ENCODE data around the gene ANO6.
"Not testable (repeated sequence)": the region's sequence is repeated elsewhere in the genome, so short reads cannot be mapped to it uniquely, and the experiment has no call there.

Gene ANO6

DNA sequence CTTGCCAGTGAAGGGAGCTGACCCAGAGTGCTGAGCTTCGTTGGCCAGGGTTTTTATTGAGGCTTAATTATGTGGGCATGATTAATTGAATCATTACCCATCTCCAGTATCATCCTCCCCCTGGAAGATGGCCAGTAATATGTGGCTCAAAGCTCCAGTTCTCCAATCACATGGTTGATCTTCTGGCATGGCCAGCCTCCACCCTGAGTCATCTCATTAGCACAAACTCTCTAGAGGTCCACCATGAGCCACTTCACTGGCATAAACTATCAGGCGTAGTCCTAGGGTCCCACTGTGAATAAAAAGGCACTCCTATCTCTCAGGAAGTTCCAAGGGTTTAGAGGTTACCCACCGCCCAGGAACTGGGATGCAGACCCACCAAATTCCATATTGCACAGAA lies 135.0 kb downstream of the ANO6 start:
- no peak for DNase-seq (ENCODE audit: low spot score)

DNA sequence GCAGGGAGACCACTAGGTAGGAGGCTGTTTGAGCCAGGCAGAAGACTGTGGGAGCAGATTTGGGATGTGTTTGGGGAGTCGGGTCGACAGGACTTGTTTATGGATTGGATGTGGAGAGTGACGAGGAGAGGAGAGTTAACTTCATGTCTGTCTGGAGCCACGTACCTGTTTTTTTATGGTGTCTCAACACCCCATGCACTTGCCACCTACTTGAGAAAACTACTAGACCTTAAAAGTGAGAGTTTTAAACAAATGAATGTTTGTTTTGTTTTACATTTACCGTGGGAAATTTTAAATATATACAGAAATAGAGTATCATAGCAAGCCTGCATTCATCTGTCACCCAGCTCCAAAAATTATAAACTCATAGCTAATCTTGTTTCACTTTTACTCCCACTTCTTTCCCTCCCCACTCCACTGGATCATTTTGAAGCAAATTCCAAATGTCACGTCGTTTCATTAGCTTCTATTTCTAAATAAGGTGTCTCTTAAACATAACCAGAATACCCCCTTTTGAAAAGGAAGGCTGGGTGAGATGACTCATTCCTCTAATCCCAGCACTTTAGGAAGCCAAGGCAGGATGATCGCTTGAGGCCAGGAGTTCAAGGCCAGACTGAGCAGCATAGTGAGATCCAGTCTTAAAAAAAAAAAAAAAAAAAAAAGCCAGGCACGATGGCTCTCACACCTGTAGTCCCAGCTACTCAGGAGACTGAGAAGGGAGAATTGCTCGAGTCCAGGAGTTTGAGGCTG lies 136.2 kb downstream of the ANO6 start:
- no peak for DNase-seq (ENCODE audit: low spot score)

DNA sequence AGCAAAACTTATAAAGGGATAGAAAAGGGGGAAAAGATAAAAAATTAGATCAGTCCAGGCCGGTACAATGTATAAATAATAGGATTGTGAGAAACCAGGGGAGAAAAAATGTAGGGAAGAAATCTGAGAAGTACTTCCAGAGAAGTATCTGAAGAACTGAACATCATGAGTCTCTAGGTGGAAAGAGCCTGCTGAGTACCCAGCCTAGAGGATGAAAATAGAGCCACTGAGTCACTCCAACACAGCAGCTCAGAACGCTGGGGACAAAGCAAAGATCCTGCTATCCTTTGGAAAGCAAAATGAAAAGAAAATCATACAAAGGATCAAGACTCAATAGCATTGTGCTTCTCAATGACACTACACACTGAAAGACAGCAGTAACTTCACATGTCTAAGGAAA lies 138.0 kb downstream of the ANO6 start:
- DNase-seq (ENCODE audit: low spot score), result no peak

DNA sequence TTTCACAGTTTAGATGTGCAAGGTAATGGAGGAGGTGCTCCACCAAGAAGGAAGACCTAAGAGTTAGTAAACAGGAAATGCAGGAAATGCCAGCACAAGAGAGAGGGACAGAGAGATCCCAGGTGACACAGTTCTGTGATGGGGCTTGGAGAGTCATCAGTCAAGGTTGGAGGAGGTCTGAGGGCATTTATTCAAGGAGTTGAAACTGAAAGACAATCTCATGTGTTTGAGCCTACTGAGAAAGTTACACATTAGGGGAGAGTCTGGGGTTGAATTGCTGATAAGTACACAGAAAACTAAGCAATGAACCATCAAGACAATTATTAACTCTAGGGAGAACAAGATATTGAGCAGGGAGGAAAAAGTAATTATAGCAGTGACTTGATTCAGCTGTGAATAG lies 138.5 kb downstream of the ANO6 start:
- no peak for DNase-seq (ENCODE audit: low spot score)

DNA sequence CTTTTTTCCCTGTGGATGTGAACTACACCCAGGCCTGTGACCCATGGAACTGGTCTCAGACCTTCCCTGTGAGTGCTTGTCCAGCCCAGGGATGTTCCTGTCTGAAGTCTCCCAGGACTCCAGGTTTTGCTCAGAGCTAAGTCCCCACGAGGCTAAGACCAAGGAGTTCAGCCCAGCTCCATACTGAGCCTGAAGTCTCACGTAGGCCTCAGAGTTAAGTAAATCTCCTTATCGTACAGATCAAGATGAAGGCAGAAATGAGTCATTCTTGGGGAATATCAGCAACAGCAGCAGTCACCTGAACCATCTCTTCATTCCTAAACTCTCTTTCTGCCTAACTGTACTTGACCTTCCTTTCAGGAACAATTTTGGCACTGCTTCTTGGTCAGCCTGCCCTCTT lies 139.8 kb downstream of the ANO6 start:
- DNase-seq (ENCODE audit: low spot score), result no peak

DNA sequence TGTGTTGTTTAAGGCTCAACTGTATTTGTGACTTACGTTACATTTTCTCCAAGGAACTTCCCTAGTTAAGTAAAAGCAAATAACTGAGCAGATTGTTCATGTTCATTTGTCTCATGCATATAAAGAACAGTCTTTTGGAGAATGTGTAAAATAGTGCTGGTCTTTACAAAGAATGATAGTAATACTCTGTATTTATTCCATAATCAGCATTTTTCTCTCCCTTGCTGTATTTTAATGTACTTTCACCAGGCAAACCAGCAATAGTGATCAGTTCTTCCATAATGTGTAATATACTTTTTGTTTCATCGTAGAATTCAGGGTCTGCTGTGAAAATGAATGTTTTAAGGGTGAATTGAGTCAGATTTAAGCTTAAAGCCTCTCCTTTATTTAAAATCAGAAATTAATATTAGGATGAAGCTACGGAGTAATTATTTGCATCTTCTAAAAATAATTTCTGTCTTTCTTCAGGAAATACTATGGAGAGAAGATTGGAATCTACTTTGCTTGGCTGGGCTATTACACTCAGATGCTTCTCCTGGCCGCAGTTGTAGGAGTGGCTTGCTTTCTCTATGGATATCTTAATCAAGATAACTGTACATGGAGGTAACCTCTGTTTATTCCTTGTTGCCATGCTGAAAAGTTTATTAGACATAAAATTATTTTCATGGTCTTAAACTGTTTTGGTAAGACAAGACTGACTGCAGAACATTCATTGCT lies 141.1 kb downstream of the ANO6 start:
- no peak for DNase-seq (ENCODE audit: low spot score)

DNA sequence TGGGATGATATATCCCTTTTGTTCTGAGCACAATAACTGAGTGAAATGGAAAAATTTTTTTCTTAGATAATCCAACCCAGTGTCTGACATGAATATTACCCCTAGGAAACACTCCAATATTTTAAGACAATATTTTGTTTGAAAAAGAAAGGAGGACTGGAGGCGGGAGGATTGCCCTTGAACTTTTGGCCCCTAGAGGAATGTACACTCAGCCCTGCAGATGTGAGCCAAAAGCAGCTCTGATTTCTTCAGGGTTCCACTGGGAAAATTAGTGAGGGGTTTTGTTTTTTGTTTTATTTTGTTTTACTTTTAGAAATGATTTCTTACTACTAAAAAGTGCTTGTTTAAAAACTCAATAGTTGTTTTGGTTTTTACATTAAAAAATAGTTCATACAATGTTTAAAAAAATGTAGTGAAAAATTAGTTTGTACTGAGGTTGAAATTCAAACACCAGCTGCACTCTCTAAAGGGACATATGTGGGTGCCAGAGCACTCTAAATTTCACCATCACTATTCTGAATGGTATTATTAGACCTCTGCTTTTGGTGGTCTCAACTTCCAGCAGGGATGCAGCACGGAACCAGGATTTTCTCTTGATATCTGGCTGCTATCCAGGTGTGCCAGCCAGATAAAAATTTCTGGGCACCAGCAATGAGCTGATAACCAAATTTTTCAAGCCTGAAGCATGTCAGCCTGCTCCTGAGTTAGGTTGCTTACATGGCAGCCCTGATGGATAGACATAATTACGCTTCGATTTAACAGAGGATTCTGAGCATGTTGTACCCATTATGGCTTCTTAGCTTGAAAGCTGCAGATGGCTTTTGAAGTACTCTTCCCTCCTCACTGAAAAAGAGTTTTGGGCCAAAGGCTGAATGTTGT lies 141.9 kb downstream of the ANO6 start:
- DNase-seq (ENCODE audit: low spot score), result no peak

DNA sequence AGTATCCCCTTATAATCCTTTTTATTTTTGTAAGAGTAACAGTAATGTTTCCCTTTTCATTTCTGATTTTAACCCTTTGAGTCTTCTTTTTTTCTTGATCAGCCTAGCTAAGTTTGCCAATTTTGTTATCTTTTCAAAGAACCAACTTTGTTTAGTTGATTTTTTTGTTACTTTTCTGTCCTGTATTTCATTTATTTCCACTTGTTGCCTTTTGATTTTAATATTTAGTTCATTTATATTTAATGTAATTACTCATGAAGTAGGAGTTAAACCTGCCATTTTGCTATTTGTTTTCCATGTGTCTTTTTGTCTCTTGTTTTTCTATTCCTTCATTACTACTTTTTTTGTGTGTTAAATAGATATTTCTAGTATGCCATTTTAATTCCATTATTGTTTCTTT lies 146.4 kb downstream of the ANO6 start:
- DNase-seq (ENCODE audit: low spot score), result no peak

DNA sequence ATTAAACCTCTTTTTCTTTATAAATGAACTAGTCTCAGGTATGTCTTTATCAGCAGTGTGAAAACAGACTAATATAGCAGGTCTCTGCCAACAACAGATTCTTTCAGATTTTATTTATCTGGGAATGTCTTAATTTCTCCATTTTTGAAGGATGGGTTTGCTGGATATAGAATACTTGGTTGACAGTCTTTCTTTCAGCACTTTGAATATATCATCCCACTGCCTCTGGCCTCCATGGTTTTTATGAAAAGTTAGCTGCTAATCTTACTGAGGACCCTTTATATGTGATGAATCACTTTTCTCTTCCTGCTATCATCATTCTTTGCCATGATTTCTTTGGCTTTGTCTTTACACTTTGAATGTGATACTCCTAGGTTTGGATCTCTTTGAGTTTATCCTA lies 148.0 kb downstream of the ANO6 start:
- DNase-seq (ENCODE audit: low spot score), result no peak

DNA sequence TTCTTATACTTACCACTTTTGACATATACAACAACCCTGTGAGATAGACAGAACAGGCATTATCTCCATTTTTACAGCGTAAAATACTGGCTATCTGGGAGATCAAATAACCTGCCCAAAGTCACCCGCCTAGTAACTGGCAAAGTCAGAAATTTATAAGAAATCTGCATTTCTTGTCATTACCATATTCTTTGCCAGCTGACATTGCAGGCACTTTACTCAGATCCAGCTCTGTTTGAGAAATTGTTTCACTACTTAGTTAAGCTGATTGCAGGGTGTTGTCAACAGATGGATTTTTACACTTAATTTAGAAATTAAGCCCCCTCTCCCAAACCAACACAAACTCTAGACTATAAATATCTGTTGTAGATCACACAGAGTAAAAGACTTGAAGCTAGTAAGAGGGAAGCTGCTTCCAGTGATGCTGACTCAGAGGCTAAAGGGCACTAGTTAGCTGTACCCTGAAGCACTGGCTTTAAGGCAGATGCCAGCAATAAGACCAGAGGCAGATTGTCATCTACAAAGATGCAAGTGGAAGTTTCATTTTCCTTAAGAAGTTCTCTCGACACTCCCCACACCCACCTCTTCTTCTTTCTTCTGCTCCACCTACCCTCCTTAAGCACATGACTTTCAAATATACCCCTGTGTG lies 153.1 kb downstream of the ANO6 start:
- no peak for DNase-seq (ENCODE audit: low spot score)

DNA sequence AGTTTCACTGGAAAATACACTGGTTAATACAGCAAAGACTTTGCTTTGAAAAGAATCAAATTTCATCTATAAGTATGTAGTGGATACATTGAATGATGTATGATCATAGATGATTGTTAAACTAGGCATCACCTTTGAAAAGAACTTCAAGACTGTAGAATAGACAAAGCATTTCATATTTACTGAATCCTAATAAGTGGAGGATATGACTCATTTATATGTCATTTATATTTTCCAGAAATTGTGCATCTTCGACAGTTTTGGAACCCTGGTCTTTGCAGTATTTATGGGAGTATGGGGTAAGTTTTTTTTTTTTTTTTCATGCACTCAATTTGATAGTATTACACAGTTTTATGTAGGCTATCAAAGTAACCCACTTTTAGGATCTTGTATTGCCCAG lies 161.9 kb downstream of the ANO6 start:
- no peak for DNase-seq (ENCODE audit: low spot score)

DNA sequence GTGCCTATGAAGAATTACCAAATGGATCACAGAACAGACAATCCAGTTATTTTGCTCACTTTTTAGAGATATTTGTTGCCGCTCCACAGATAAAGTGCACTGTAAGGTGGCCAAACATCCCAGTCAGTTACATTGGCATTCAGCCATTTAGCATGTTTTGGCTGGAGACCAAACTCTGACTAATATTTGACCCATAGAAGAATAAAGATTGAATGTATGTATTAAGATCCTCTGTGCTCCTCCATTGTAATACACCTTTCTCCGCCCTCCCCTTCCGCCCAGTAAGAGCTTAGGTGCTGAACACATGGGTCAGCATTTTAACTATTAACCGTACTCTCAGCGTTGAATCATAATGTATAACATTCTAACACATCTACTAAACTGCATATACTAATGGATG lies 163.4 kb downstream of the ANO6 start:
- DNase-seq (ENCODE audit: low spot score), result no peak

DNA sequence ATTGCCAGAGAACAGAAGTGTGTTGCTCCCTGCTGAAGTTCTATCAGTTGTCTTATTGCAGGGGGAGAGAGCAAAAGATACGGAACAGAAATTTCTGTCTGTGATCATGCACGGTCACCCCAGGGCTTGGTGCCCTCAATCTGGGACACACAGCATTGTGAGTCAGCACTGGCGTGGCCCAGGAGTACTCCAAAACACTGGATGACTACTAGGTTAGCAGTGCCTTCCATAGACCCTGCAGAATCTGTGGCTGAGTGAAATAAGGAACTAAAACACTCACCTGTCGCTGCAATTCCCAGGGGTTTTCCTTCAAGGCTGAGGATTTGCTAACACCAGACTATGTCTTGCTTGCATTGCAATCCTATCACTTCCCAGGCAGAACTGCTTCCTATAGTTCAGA lies 165.5 kb downstream of the ANO6 start:
- no peak for DNase-seq (ENCODE audit: low spot score)

DNA sequence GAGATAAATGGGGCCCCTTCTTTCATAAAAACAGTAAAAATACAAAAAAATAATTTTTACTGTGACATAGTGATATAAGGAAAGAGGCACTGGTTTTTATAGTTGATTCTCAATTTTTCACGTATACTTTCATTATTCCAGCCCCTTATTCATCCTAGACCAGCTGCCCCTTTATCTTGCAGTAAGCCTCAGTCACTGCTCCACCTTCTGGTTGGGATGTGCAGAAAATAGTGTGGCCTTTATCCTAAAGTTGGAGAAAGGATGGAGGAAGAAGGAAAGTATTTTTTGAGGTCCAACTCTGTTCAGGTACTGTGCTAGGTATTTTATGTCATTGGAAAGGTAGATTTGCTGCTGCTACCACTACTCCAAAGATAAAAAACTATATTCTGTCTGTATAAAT lies 172.7 kb downstream of the ANO6 start:
- no peak for DNase-seq (ENCODE audit: low spot score)

DNA sequence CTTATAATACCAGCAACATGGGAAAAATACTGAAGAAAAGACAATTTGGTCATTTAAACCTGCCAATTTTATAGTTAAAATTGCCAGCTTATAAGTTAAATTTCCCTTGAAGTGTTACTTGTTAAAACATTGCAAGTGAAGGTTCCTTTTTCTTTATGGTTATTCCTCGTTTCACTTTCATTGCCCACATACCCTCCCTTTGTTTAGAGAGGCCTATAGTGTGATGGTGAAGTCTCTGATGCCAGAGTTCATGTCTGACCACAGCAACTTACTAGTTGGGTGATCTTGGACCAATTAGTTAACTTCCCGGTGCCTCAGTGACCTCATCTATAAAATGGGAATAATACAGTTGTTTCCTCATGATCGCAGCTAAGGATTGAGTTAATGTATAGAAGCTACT lies 173.5 kb downstream of the ANO6 start:
- no peak for DNase-seq (ENCODE audit: low spot score)

DNA sequence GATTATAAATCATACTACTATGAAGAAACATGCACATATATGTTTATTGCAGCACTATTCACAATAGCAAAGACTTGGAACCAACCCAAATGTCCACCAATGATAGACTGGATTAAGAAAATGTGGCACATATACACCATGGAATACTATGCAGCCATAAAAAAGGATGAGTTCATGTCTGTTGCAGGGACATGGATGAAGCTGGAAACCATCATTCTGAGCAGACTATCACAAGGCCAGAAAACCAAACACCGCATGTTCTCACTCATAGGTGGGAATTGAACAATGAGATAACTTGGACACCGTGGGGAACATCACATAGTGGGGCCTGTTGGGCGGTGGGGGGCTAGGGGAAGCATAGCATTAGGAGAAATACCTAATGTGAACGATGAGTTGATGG lies 181.6 kb downstream of the ANO6 start:
- not testable (repeated sequence) for DNase-seq (ENCODE audit: low spot score)

DNA sequence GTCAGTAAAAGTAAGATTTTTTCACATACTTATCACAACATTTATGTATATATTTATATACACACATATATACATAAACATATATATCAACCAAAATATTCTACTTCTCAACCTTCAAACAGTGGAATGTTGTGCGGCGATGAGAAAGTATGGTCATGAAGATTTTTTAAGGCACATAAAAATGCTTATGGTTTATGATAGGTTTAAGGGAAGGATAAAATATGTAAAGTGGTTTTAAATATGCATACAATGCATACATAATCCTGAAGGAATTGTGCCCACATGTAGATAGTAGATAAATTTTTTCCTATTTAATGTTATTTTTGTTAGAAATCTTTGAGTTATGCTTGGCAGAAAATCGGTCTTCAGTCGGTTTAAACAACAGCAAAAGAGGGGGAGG lies 182.7 kb downstream of the ANO6 start:
- DNase-seq (ENCODE audit: low spot score), result no peak

DNA sequence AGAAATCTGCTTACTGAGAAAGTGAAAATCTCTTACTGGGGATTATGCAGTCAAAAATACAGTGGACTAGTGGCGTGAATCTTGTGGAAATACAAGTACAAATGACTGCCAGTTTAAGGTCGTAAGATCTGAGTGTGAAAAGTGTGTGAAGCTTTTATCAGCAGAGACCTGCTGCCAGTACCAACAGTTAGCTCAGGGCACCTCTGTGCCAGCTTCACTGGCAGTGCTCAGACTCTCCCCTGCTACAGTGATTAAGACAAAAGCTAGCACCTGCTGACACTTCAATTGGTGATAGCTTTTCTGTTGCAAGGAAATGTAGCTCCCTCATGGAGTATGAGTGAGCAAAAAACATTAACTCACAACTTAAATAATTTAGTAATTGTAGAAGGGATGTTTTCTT lies 185.1 kb downstream of the ANO6 start:
- no peak for DNase-seq (ENCODE audit: low spot score)

DNA sequence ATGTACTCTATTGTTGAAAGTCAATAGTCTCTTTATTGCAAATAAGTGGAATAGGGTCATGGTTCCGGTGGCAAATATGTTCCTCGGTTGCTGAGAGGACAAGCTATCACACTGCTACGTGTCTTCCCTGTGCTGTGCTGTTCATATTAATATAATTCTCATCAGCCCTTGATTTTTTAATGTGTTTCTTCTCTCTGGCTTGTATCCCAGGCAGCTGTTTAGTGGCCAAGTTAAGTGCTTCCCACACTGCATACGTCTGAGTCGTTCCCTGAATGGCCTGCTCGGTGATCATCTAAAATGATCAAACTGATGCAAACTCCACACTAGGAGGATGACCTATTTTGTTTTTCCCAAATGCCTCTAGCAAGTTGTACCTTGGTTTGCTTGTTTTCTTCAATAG lies 186.4 kb downstream of the ANO6 start:
- no peak for DNase-seq (ENCODE audit: low spot score)

DNA sequence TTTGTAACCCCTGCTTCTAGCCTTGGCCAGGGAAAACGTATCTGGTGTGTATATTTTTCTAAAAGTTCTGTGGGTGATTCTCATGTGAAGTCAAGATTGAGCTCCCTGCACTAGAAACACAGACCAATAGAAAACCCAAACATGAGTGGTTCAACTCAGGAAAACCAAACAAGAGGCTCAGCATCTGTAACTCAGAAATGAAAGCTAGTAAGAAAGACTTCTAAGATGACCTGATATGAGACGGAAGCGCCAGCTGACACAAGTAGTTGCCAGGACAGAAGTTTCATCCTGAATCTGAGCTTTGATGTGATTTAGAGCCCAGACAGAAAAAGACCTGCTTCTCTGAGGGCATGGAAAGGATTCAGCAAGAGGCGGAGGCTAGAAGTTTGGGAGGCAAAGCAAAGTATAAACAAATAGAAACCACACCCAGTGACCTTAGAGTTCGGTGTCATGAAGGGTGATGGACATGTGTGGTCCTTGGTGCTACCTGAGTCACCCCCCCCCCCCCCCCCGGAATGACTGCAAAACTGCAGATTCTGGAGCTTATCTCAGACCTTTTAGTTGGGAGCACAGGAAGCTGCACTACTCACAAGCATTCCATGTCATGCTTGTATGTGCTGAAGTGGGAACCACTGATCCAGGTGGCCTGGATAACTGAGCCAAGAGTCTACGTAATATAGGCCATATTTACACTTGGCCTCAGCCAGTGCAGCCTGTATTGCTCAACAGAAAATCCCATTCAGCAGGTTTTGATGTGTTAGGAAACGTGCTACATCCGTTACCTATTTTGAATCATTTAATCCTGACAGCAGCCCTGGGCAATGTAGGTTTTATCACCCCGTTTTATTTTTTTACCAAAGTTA lies 191.3 kb downstream of the ANO6 start:
- DNase-seq (ENCODE audit: low spot score), result no peak

DNA sequence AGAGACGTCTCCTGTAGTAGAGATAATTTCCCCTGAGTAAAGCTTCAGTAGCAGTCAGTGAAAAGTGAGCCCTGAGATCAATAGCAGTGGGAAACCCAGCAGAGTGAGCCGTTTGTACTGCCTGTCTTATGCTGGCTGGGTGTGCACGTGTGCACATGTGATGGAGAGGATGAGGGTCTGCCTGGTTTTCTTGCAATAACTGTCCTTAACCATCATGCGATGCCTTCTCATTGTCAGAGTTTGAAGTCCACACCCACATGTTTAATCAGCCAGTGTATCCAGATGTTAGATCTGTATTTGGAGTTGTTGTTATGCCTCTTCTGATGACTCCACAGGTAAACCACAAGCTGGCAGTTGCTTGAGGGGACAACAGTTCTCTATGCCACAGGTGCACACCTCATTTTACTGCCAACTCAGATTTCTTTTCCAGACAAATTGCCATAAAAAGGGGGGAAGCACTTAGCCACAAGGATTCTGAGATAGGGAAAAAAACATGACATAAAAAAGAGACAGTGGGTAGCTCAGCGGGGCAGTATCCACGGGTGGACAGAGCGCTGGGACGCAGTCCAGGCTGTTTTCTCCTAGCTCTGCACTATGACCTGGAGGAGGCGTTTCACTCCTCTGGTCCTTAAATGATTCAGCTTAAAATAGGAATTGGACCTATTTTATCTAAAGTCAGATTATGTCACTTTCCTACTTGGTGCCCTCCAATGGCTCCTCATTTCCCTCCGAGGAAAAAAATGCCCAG lies 192.3 kb downstream of the ANO6 start:
- DNase-seq (ENCODE audit: low spot score), result no peak
